Heart left ventricle (tissue), 13 donors: Measurements from ENCODE around the gene PTPRU.

Experiments
- POLR2A ChIP-seq, 2 donors: fragments of 450-650 bp; IDR thresholded peaks; one replicate each; pipeline ENCODE4 v1.6.1; 2017; ENCODE audit warnings: antibody characterized with exemption in 2 of 2, mild to moderate bottlenecking in 2 of 2, moderate library complexity in 2 of 2
- TF ChIP-seq, protein P1 (sequence below), 12 donors: fragments of 200-600 bp; sonication (generic) in 4 of 12; IDR thresholded peaks; one replicate each; pipeline versions ENCODE4 v1.5.0 to v1.8.0; 2018 to 2022; ENCODE audit warnings: antibody characterized with exemption in 12 of 12, mild to moderate bottlenecking in 5 of 12
- donor health status: ischemic (EF 13 %, LVEDD 7.1; RV severe dilation, severe dysfunction).
- donor health status: DM: no; HTN: yes; CAD: no.
- donor health status: DM: no; HTN: no; CAD: no.
- donor health status: ischemic (EF 25% LVEDD 6.9; RV normal size, moderate dysfunction).
- donor health status: ischemic (EF 25% LVEDD 5.7; RV mildly dilated, moderate dysfunction).
- donor health status: ischemic (EF 35%, LVEDD 5.7; RV mildly dilated, moderate dysfunction).
- donor health status: nonischemic (EF 11% LVEDD 7.7; RV severe dilation, severe dysfunction).
- donor health status: DM: yes; HTN: yes; CAD: no.
- donor health status: PGD.
- donor health status: ischemic (EF 29% LVEDD 5.4; RV normal size, mild dysfunction).
- donor health status: nonischemic (EF 23%, LVEDD 6.1; RV moderate dilation, normal function).

DNA sequence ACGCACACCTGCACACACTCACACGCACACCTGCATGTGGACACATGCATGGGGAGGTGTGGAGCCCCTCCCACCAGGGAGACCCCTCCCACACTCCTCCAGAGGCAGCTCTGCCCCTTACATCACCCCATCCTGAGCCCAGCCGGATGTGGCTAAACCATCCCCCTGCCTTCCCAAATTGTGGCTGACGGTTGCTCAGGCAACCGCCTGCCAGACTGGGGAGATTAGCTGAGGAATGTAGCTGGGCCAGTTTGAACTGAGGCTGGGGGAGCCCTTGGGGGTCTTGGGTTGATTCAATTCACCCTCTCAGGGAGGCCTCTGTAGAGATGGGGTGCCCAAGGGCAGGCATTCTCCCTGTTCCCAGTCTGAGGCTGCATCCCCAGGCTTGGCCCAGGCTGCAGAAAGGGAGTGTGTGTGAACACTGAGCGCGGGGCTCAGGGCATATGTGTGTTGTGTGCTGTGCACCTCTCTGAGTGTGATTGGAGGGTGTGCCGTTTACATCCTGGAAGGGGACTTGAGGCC is 12.9 kb downstream of the PTPRU start:
- TF ChIP-seq, protein P1, sequence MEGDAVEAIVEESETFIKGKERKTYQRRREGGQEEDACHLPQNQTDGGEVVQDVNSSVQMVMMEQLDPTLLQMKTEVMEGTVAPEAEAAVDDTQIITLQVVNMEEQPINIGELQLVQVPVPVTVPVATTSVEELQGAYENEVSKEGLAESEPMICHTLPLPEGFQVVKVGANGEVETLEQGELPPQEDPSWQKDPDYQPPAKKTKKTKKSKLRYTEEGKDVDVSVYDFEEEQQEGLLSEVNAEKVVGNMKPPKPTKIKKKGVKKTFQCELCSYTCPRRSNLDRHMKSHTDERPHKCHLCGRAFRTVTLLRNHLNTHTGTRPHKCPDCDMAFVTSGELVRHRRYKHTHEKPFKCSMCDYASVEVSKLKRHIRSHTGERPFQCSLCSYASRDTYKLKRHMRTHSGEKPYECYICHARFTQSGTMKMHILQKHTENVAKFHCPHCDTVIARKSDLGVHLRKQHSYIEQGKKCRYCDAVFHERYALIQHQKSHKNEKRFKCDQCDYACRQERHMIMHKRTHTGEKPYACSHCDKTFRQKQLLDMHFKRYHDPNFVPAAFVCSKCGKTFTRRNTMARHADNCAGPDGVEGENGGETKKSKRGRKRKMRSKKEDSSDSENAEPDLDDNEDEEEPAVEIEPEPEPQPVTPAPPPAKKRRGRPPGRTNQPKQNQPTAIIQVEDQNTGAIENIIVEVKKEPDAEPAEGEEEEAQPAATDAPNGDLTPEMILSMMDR (IDR thresholded peaks at IDR 0.05), result no peak
- TF ChIP-seq POLR2A (IDR thresholded peaks at IDR 0.05), result no peak
